H1 (cell line): ENCODE results near the gene TP73. TPM values are rescaled to one million over a fixed set of nuclear protein-coding genes. Genes with fewer than 3 reads are reported as not detected.

Source experiments
- CTCF ChIA-PET: fragments of 300-600 bp; sonication (Branson Sonifier 250); formaldehyde crosslinking; loops from one replicate; lab custom pipeline; 2021; ENCODE audit not compliant: partially characterized antibody; lab: Charles Lee
- POLR2A ChIA-PET: fragments of 300-600 bp; sonication (Branson Sonifier 250); formaldehyde crosslinking; loops from one replicate; lab custom pipeline; 2021; ENCODE audit warnings: inconsistent platforms; ENCODE audit not compliant: partially characterized antibody; lab: Charles Lee
- DNase-seq, 2 experiments: peaks; one replicate each; pipeline versions ENCODE4 v3.0.0 to v3.0.0-alpha.2; 2010 to 2022; ENCODE audit warnings: low spot score in 2 of 2, low read depth in 1 of 2, mixed read lengths in 1 of 2
- FAIRE-seq: peaks from 2 replicates; lab custom pipeline; 2011; peaks lifted over from hg19 to GRCh38; lab: Jason Lieb, UNC
- H2AFZ ChIP-seq: 2 replicates; pipeline ENCODE4 v1.8.1; 2012; ENCODE audit warnings: low read length, inconsistent platforms
- H2AK5ac ChIP-seq: 2 replicates; pipeline ENCODE4 v1.6.1; 2013; ENCODE audit warnings: low read depth, low read length
- H2BK120ac ChIP-seq: replicated peaks from 2 replicates; pipeline ENCODE3; 2013; ENCODE audit warnings: low read depth, low read length, inconsistent platforms
- H2BK12ac ChIP-seq: 2 replicates; pipeline ENCODE4 v1.6.1; 2013; ENCODE audit warnings: low read depth, low read length
- H2BK15ac ChIP-seq: 2 replicates; pipeline ENCODE4 v1.6.1; 2013; ENCODE audit warnings: low read length
- H2BK20ac ChIP-seq: 2 replicates; pipeline ENCODE4 v1.6.1; 2013; ENCODE audit warnings: low read length
- H2BK5ac ChIP-seq: 2 replicates; pipeline ENCODE4 v1.6.1; 2013; ENCODE audit warnings: low read depth, low read length
- H3K14ac ChIP-seq: 2 replicates; pipeline ENCODE4 v1.6.1; 2013; ENCODE audit warnings: inconsistent platforms; ENCODE audit not compliant: insufficient read length
- H3K18ac ChIP-seq: 2 replicates; pipeline ENCODE4 v1.6.1; 2013; ENCODE audit warnings: low read length; ENCODE audit errors: extremely low read depth
- H3K23ac ChIP-seq: 2 replicates; pipeline ENCODE4 v1.6.1; 2013; ENCODE audit warnings: inconsistent platforms; ENCODE audit not compliant: insufficient read length
- H3K23me2 ChIP-seq: 2 replicates; pipeline ENCODE4 v1.6.1; 2013; ENCODE audit warnings: low read depth, low read length
- H3K27ac ChIP-seq: 2 replicates; pipeline ENCODE4 v1.6.1; 2011; ENCODE audit warnings: low read depth, low read length, inconsistent platforms
- H3K27me3 ChIP-seq, 4 experiments: replicated peaks in 1 of 4; 1 replicate in 1 of 4; 2 replicates in 3 of 4; pipeline versions ENCODE4 v1.6.1 to v1.8.1; 2011 to 2013; ENCODE audit warnings: low read length in 3 of 4, mild to moderate bottlenecking in 3 of 4, inconsistent platforms in 2 of 4, mixed read lengths in 2 of 4, moderate library complexity in 1 of 4; ENCODE audit not compliant: control insufficient read depth in 3 of 4, insufficient read depth in 3 of 4; ENCODE audit errors: extremely low read depth in 1 of 4
- H3K36me3 ChIP-seq, 4 experiments: 2 replicates each; pipeline versions ENCODE4 v1.6.1 to v1.8.1; 2011 to 2013; ENCODE audit warnings: mild to moderate bottlenecking in 4 of 4, low read length in 3 of 4, moderate library complexity in 2 of 4, control low read depth in 1 of 4, inconsistent platforms in 1 of 4; ENCODE audit not compliant: insufficient read depth in 4 of 4, control insufficient read depth in 2 of 4
- H3K4ac ChIP-seq: replicated peaks from 2 replicates; pipeline ENCODE3; 2013; ENCODE audit warnings: low read length, low read depth, mixed read lengths, inconsistent platforms; ENCODE audit not compliant: insufficient read length
- H3K4me1 ChIP-seq, 4 experiments: replicated peaks in 1 of 4; 1 replicate in 1 of 4; 2 replicates in 3 of 4; pipeline versions ENCODE4 v1.6.1 to v1.8.1; 2011 to 2013; ENCODE audit warnings: low read length in 3 of 4, inconsistent platforms in 2 of 4, mixed read lengths in 1 of 4; ENCODE audit not compliant: insufficient read depth in 4 of 4, control insufficient read depth in 3 of 4
- H3K4me2 ChIP-seq, 2 experiments: 2 replicates each; pipeline versions ENCODE4 v1.6.1 to v1.8.1; 2011 to 2013; ENCODE audit warnings: low read depth in 2 of 2, low read length in 2 of 2, control low read depth in 1 of 2, inconsistent platforms in 1 of 2, mild to moderate bottlenecking in 1 of 2; ENCODE audit not compliant: insufficient read depth in 1 of 2
- H3K4me3 ChIP-seq, 4 experiments: fragments of 200-600, 300-600 bp in 1 of 4; sonication (generic), shearing (Covaris generic), sonication (Bioruptor Twin) in 1 of 4; 2 replicates each; pipeline versions ENCODE4 v1.5.1 to v1.8.1; 2011 to 2016; ENCODE audit warnings: low read length in 4 of 4, low read depth in 3 of 4, control low read depth in 2 of 4, inconsistent platforms in 2 of 4, mild to moderate bottlenecking in 2 of 4, mixed read lengths in 1 of 4, moderate library complexity in 1 of 4; ENCODE audit not compliant: insufficient read depth in 2 of 4; ENCODE audit errors: extremely low read depth in 1 of 4
- H3K56ac ChIP-seq: replicated peaks from 2 replicates; pipeline ENCODE3; 2013; ENCODE audit warnings: low read depth, mild to moderate bottlenecking, mixed read lengths, low read length, inconsistent platforms; ENCODE audit not compliant: insufficient read length
- H3K79me1 ChIP-seq: 2 replicates; pipeline ENCODE4 v1.6.1; 2013; ENCODE audit warnings: low read depth, low read length, control low read depth
- H3K79me2 ChIP-seq, 2 experiments: 2 replicates each; pipeline versions ENCODE4 v1.6.1 to v1.8.1; 2012 to 2013; ENCODE audit warnings: low read length in 2 of 2, mild to moderate bottlenecking in 2 of 2, inconsistent platforms in 1 of 2; ENCODE audit not compliant: insufficient read depth in 2 of 2, control insufficient read depth in 1 of 2
- H3K9ac ChIP-seq, 4 experiments: replicated peaks in 1 of 4; 1 replicate in 1 of 4; 2 replicates in 3 of 4; pipeline versions ENCODE4 v1.6.1 to v1.8.1; 2011 to 2013; ENCODE audit warnings: low read depth in 3 of 4, low read length in 3 of 4, control low read depth in 2 of 4, mild to moderate bottlenecking in 2 of 4, moderate library complexity in 2 of 4, inconsistent platforms in 1 of 4; ENCODE audit errors: extremely low read depth in 1 of 4
- H3K9me3 ChIP-seq, 2 experiments: 2 replicates each; pipeline versions ENCODE4 v1.6.1 to v1.8.1; 2012 to 2013; ENCODE audit warnings: mild to moderate bottlenecking in 2 of 2, moderate library complexity in 2 of 2, control low read depth in 1 of 2, inconsistent platforms in 1 of 2, low read depth in 1 of 2, low read length in 1 of 2, mixed read lengths in 1 of 2; ENCODE audit not compliant: insufficient read depth in 2 of 2
- H4K20me1 ChIP-seq, 2 experiments: replicated peaks in 1 of 2; 2 replicates each; pipeline versions ENCODE3 to v1.8.1; 2011 to 2013; ENCODE audit warnings: inconsistent platforms in 2 of 2, low read length in 2 of 2, mild to moderate bottlenecking in 1 of 2; ENCODE audit not compliant: insufficient read depth in 2 of 2, control insufficient read depth in 1 of 2
- H4K5ac ChIP-seq: 2 replicates; pipeline ENCODE4 v1.6.1; 2013; ENCODE audit warnings: low read length, low read depth, mixed read lengths, inconsistent platforms; ENCODE audit not compliant: insufficient read length
- H4K8ac ChIP-seq: 2 replicates; pipeline ENCODE4 v1.8.0; 2013; ENCODE audit warnings: mild to moderate bottlenecking, moderate library complexity, low read length, inconsistent platforms; ENCODE audit not compliant: insufficient read depth; ENCODE audit errors: extremely low read depth
- H4K91ac ChIP-seq: replicated peaks from 2 replicates; pipeline ENCODE3; 2013; ENCODE audit warnings: low read length, mixed read lengths, inconsistent platforms; ENCODE audit not compliant: insufficient read length
- BACH1 ChIP-seq: IDR thresholded peaks from 2 replicates; pipeline ENCODE4 v1.6.1; 2012; ENCODE audit warnings: low read length, improper control_type of control experiment
- JUND ChIP-seq: IDR thresholded peaks from 2 replicates; pipeline ENCODE4 v1.6.1; 2011; ENCODE audit warnings: mild to moderate bottlenecking, improper control_type of control experiment, low read length
- WGBS, 2 experiments: shearing (Covaris generic) in 1 of 2; methylation state at CpG; one replicate each; pipeline versions ENCODE4 v1.1.6 to v1.1.7; 2013 to 2015; ENCODE audit warnings: low lambda C conversion rate in 2 of 2, mixed read lengths in 2 of 2, inconsistent platforms in 1 of 2, low coverage in 1 of 2, missing lambda C conversion rate in 1 of 2; ENCODE audit not compliant: insufficient replicate concordance in 2 of 2, insufficient coverage in 1 of 2, insufficient read length in 1 of 2; ENCODE audit errors: extremely low coverage in 1 of 2, missing lambda C conversion rate in 1 of 2; 5-methylcytosine and 5-hydroxymethylcytosine counted together
- polyA plus RNA-seq, 7 experiments: library from polyadenylated mRNA; depleted of rRNA in 3 of 7; stranded (reverse) in 5 of 7; unstranded in 2 of 7; fragments of >200 nt in 5 of 7; fragments of 200-250 nt in 2 of 7; gene quantifications; 1 replicate in 5 of 7; 2 replicates in 1 of 7; 4 replicates in 1 of 7; pipeline versions ENCODE4 v1.2.1 to v1.2.3, GENCODE V29; 2011 to 2013; ENCODE audit warnings: missing spikeins in 2 of 7, mixed read lengths in 2 of 7
- total RNA-seq: library from RNA; stranded (reverse); fragmentation: NEBNext Ultra II Directional; extraction: Animal tissue kit (Norgen Biotek cat#: 25700); gene quantifications from 2 replicates; pipeline ENCODE4 v1.2.1, GENCODE V29; 2021

The TP73 gene
- total and polyA plus RNA-seq, 2 of the 8 experiments (the other 6 are each of a cell fraction or from before 2014, with no cell fraction given): 2.6 to 3.1 TPM

DNA sequence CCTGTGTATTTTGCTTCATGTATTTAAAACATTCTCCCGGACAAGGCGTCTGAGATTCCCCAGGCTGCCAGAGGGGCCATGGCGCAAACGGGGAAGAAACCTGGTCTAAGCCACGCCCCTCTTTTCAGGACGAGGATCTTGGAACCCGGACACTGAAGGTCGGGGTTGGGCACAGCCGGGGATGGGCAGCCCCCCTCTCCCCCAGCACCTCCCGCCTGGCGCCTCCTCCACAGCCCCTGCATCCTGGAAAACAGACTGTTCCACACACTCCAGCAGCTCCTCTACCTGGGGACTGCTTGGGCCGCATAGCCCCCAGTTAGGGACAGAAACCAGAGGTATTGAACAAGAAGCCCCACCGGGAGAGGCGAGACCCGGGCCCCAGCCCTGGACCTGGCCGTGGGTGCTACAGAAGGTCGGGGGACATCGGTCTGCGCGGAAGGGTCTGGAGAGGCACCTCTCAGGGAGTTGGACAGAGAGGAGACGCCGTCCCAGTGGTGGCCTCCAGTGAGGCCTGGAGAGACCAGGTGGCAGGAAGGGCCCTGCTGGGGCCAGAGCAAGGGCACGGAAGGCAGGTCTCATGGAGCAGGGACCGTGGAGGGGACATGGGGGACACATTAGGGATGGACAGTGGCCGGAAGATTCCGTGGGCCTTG is 5.4 kb downstream of the TP73 start:
- H2BK15ac ChIP-seq: no peak overlapping the region
- H3K9me3 ChIP-seq: no peaks in the 10 kb centered on the region
- H3K27ac ChIP-seq: no peak overlapping the region
- H4K91ac ChIP-seq: no peak overlapping the region
- H3K23me2 ChIP-seq: no peaks in the 10 kb centered on the region; the same call in 1 of the 2 replicates
- H2BK12ac ChIP-seq: no peak overlapping the region
- H2BK120ac ChIP-seq: no peak overlapping the region
- H3K18ac ChIP-seq: peak overlapping the region; percentile 32; the same call in 1 of the 2 replicates
- no peaks in the 10 kb centered on the region for H3K79me1 ChIP-seq
- no peak overlapping the region for H2BK5ac ChIP-seq
- H3K23ac ChIP-seq: no peak overlapping the region
- H3K56ac ChIP-seq: no peak overlapping the region
- H4K8ac ChIP-seq: peak overlapping the region; percentile 35; the same call in 1 of the 2 replicates
- H2AK5ac ChIP-seq: no peak overlapping the region
- H3K4me3 ChIP-seq: no peak overlapping the region
- H3K36me3 ChIP-seq: no peaks in the 10 kb centered on the region; a peak in 1 of 8 replicates
- no peak overlapping the region for H3K14ac ChIP-seq
- peaks cover 22 to 49% (median 39%) of the 10 kb centered on the region in 4 experiments for H3K27me3 ChIP-seq
- DNase-seq (no peak), FAIRE-seq (no peak)
- no peaks in the 10 kb centered on the region for H4K20me1 ChIP-seq
- H3K79me2 ChIP-seq: no peaks in the 10 kb centered on the region
- no peak overlapping the region for H2BK20ac ChIP-seq
- H3K4me1 ChIP-seq: peaks cover 0 to 7% (median 4%) of the 10 kb centered on the region in 4 experiments; a peak in 5 of 7 replicates
- no peak overlapping the region for H2AFZ ChIP-seq
- H3K4me2 ChIP-seq: no peak overlapping the region
- 81% methylated on average over 26 of the region's 26 CpGs; no CpG with 5 or more reads in 1 of the 2 experiments for WGBS, 2 experiments
- H3K9ac ChIP-seq: no peak overlapping the region
- TF ChIP-seq BACH1 (no peak), JUND (no peak)
- H4K5ac ChIP-seq: no peak overlapping the region
- ChIA-PET POLR2A (no interaction called here), CTCF (interaction anchor here (0.6 to 1.4 kb wide), 2 partner anchors 44 to 66 kb away, joined by 3 read pairs; no protein-coding TSS in a partner anchor)
- H3K4ac ChIP-seq: no peak overlapping the region
